Peyer's patch (tissue), 4 donors: ENCODE results near the gene CHST15.

Experiments
- CTCF ChIP-seq, 6 experiments: fragments of 450-650 bp in 4 of 6; fragments of 200-600 bp in 2 of 6; sonication (generic) in 1 of 6; IDR thresholded peaks; one replicate each; pipeline ENCODE4 v1.5.1; 2017 to 2019; ENCODE audit warnings: antibody characterized with exemption in 6 of 6, mild to moderate bottlenecking in 3 of 6, moderate library complexity in 1 of 6
- POLR2A ChIP-seq, 2 donors: fragments of 450-650 bp; IDR thresholded peaks; one replicate each; pipeline ENCODE4 v1.5.1; 2017; ENCODE audit warnings: antibody characterized with exemption in 2 of 2, mild to moderate bottlenecking in 2 of 2, moderate library complexity in 2 of 2

DNA sequence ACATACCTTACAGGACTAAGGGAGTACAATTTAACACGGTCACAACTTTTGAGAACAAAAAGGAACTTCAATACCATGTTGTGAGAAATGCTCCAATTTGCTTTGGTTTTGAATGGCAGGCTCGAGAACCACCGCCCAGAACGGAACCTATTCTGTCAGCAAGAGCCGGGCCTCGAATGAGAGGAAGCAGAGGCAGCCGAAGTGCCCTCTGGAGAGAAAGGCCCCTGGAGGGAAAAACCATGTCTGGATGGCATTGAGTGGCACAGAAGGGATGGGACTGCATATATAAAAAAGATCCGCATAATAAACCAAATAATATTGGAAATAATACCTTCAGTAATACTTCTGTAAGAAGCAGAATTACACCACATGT, 85.6 kb downstream of the CHST15 start:
- no peak for TF ChIP-seq POLR2A (IDR thresholded peaks at IDR 0.05)
- no peak for TF ChIP-seq CTCF (IDR thresholded peaks at IDR 0.05)
